ENCODE results near the gene GPS1.

The GPS1 gene

GRCh38 chr17:82050152-82050760, 1.4 kb upstream of the GPS1 start:
- Histone ChIP-seq H3K4me1 (ENCODE audit: control extremely low read depth in 1 of 4, control insufficient read depth in 4 of 4, insufficient read depth in 4 of 4, low read length in 3 of 4) (peaks cover 0 to 25% (median 21%) of the 10 kb centered on the region in 4 experiments), H3K9me3 (ENCODE audit: control extremely low read depth in 1 of 5, control insufficient read depth in 4 of 5, insufficient read depth in 2 of 5, low read depth in 1 of 5, low read length in 4 of 5) (no peaks in the 10 kb centered on the region), H3K4me3 (ENCODE audit: control insufficient read depth in 1 of 7, extremely low read depth in 1 of 7, insufficient read depth in 4 of 7, low read depth in 2 of 7, low read length in 6 of 7) (peak overlapping the region in 5 of 7 experiments; percentile 68 to 95 (median 81)), H3K27me3 (replicated peaks in 2 of 5; ENCODE audit: control insufficient read depth in 4 of 5, insufficient read depth in 5 of 5, low read length in 4 of 5) (no peaks in the 10 kb centered on the region), H3K27ac (ENCODE audit: insufficient read depth in 1 of 2, low read depth in 1 of 2, low read length in 2 of 2, poor library complexity in 1 of 2, severe bottlenecking in 2 of 2) (no peak overlapping the region), H3K36me3 (ENCODE audit: control insufficient read depth in 4 of 4, insufficient read depth in 4 of 4, low read length in 3 of 4) (peaks cover 2 to 52% (median 30%) of the 10 kb centered on the region in 4 experiments)
- CTCF ChIA-PET = interaction anchor here (0.9 to 1.9 kb wide), 3 partner anchors 10 to 16 kb away, joined by 4 to 8 read pairs (median 5); partner anchors contain the start of gene DCXR
- WGBS (ENCODE audit: insufficient coverage) = 94% methylated on average over 26 of the region's 28 CpGs
- no peak for DNase-seq
- POLR2A ChIA-PET = interaction anchor here (0.5 kb wide), 1 partner anchor 66 kb away, joined by 3 read pairs; no protein-coding TSS in a partner anchor

- WGBS (ENCODE audit: insufficient coverage) = 29% methylated on average over 47 of the region's 79 CpGs
- no peaks in the 10 kb centered on the region for H3K27me3 ChIP-seq (replicated peaks in 2 of 5; ENCODE audit: control insufficient read depth in 4 of 5, insufficient read depth in 5 of 5, low read length in 4 of 5)
- ChIA-PET POLR2A (no interaction called here), CTCF (interaction anchor here (1.2 to 1.9 kb wide), 2 partner anchors 9 to 13 kb away, joined by 5 to 8 read pairs; partner anchors contain the start of gene DCXR)
- peak overlapping the region; percentile 62 to 95 (median 81) for H3K4me3 ChIP-seq (ENCODE audit: control insufficient read depth in 1 of 7, extremely low read depth in 1 of 7, insufficient read depth in 4 of 7, low read depth in 2 of 7, low read length in 6 of 7)
- peak in 1 of 3 donors; percentile 13 for DNase-seq
- no peaks in the 10 kb centered on the region for H3K9me3 ChIP-seq (ENCODE audit: control extremely low read depth in 1 of 5, control insufficient read depth in 4 of 5, insufficient read depth in 2 of 5, low read depth in 1 of 5, low read length in 4 of 5)
- peak overlapping the region in 1 of 2 experiments; percentile 61 for H3K27ac ChIP-seq (ENCODE audit: insufficient read depth in 1 of 2, low read depth in 1 of 2, low read length in 2 of 2, poor library complexity in 1 of 2, severe bottlenecking in 2 of 2)
- H3K36me3 ChIP-seq (ENCODE audit: control insufficient read depth in 4 of 4, insufficient read depth in 4 of 4, low read length in 3 of 4) = peaks cover 4 to 60% (median 33%) of the 10 kb centered on the region in 4 experiments
- peaks cover 0 to 25% (median 21%) of the 10 kb centered on the region in 4 experiments for H3K4me1 ChIP-seq (ENCODE audit: control extremely low read depth in 1 of 4, control insufficient read depth in 4 of 4, insufficient read depth in 4 of 4, low read length in 3 of 4)
These were observed 697 bp upstream of the GPS1 start for GRCh38 chr17:82050761-82051641.

- ChIA-PET CTCF (interaction anchor here (1.0 kb wide), 1 partner anchor 15 kb away, joined by 3 read pairs; no protein-coding TSS in a partner anchor), POLR2A (interaction anchor here (0.7 kb wide), 1 partner anchor 8 kb away, joined by 3 read pairs; no protein-coding TSS in a partner anchor)
- Histone ChIP-seq H3K36me3 (ENCODE audit: control insufficient read depth in 4 of 4, insufficient read depth in 4 of 4, low read length in 3 of 4) (peaks cover 4 to 69% (median 37%) of the 10 kb centered on the region in 4 experiments), H3K27me3 (replicated peaks in 2 of 5; ENCODE audit: control insufficient read depth in 4 of 5, insufficient read depth in 5 of 5, low read length in 4 of 5) (no peaks in the 10 kb centered on the region), H3K9me3 (ENCODE audit: control extremely low read depth in 1 of 5, control insufficient read depth in 4 of 5, insufficient read depth in 2 of 5, low read depth in 1 of 5, low read length in 4 of 5) (no peaks in the 10 kb centered on the region), H3K4me1 (ENCODE audit: control extremely low read depth in 1 of 4, control insufficient read depth in 4 of 4, insufficient read depth in 4 of 4, low read length in 3 of 4) (peaks cover 0 to 25% (median 21%) of the 10 kb centered on the region in 4 experiments), H3K27ac (ENCODE audit: insufficient read depth in 1 of 2, low read depth in 1 of 2, low read length in 2 of 2, poor library complexity in 1 of 2, severe bottlenecking in 2 of 2) (peak overlapping the region; percentile 25 to 66), H3K4me3 (ENCODE audit: control insufficient read depth in 1 of 7, extremely low read depth in 1 of 7, insufficient read depth in 4 of 7, low read depth in 2 of 7, low read length in 6 of 7) (peak overlapping the region; percentile 62 to 95 (median 81))
- WGBS (ENCODE audit: insufficient coverage) = 44% methylated on average over 19 of the region's 19 CpGs
- DNase-seq = no peak
These were observed 951 bp downstream of the GPS1 start for GRCh38 chr17:82052638-82053059.

- CTCF ChIA-PET = interaction anchor here (1.0 kb wide), 1 partner anchor 15 kb away, joined by 3 read pairs; no protein-coding TSS in a partner anchor
- Histone ChIP-seq H3K4me1 (ENCODE audit: control extremely low read depth in 1 of 4, control insufficient read depth in 4 of 4, insufficient read depth in 4 of 4, low read length in 3 of 4) (peaks cover 0 to 25% (median 21%) of the 10 kb centered on the region in 4 experiments), H3K36me3 (ENCODE audit: control insufficient read depth in 4 of 4, insufficient read depth in 4 of 4, low read length in 3 of 4) (peaks cover 4 to 69% (median 39%) of the 10 kb centered on the region in 4 experiments), H3K27ac (ENCODE audit: insufficient read depth in 1 of 2, low read depth in 1 of 2, low read length in 2 of 2, poor library complexity in 1 of 2, severe bottlenecking in 2 of 2) (no peak overlapping the region), H3K27me3 (replicated peaks in 2 of 5; ENCODE audit: control insufficient read depth in 4 of 5, insufficient read depth in 5 of 5, low read length in 4 of 5) (no peaks in the 10 kb centered on the region), H3K4me3 (ENCODE audit: control insufficient read depth in 1 of 7, extremely low read depth in 1 of 7, insufficient read depth in 4 of 7, low read depth in 2 of 7, low read length in 6 of 7) (peak overlapping the region in 3 of 7 experiments; percentile 81 to 95 (median 86)), H3K9me3 (ENCODE audit: control extremely low read depth in 1 of 5, control insufficient read depth in 4 of 5, insufficient read depth in 2 of 5, low read depth in 1 of 5, low read length in 4 of 5) (no peaks in the 10 kb centered on the region)
- 97% methylated on average over 19 of the region's 19 CpGs for WGBS (ENCODE audit: insufficient coverage)
- POLR2A ChIA-PET = no interaction called here
- DNase-seq = no peak
These were observed 1.4 kb downstream of the GPS1 start for GRCh38 chr17:82053130-82053529.

- H3K27me3 ChIP-seq (replicated peaks in 2 of 5; ENCODE audit: control insufficient read depth in 4 of 5, insufficient read depth in 5 of 5, low read length in 4 of 5) = no peaks in the 10 kb centered on the region
- peaks cover 0 to 25% (median 21%) of the 10 kb centered on the region in 4 experiments for H3K4me1 ChIP-seq (ENCODE audit: control extremely low read depth in 1 of 4, control insufficient read depth in 4 of 4, insufficient read depth in 4 of 4, low read length in 3 of 4)
- no peak overlapping the region for H3K4me3 ChIP-seq (ENCODE audit: control insufficient read depth in 1 of 7, extremely low read depth in 1 of 7, insufficient read depth in 4 of 7, low read depth in 2 of 7, low read length in 6 of 7)
- CTCF ChIA-PET = interaction anchor here (1.0 to 1.1 kb wide), 2 partner anchors 16 to 24 kb away, joined by 3 read pairs; no protein-coding TSS in a partner anchor
- no peaks in the 10 kb centered on the region for H3K9me3 ChIP-seq (ENCODE audit: control extremely low read depth in 1 of 5, control insufficient read depth in 4 of 5, insufficient read depth in 2 of 5, low read depth in 1 of 5, low read length in 4 of 5)
- POLR2A ChIA-PET = no interaction called here
- 99% methylated on average over 24 of the region's 28 CpGs for WGBS (ENCODE audit: insufficient coverage)
- peaks cover 4 to 72% (median 38%) of the 10 kb centered on the region in 4 experiments for H3K36me3 ChIP-seq (ENCODE audit: control insufficient read depth in 4 of 4, insufficient read depth in 4 of 4, low read length in 3 of 4)
- DNase-seq = no peak
- no peak overlapping the region for H3K27ac ChIP-seq (ENCODE audit: insufficient read depth in 1 of 2, low read depth in 1 of 2, low read length in 2 of 2, poor library complexity in 1 of 2, severe bottlenecking in 2 of 2)
These were observed 2.0 kb downstream of the GPS1 start for GRCh38 chr17:82053556-82054263.

GRCh38 chr17:82054351-82055022, 2.8 kb downstream of the GPS1 start:
- 97% methylated on average over 35 of the region's 38 CpGs for WGBS (ENCODE audit: insufficient coverage)
- ChIA-PET CTCF (interaction anchor here (1.1 kb wide), 1 partner anchor 25 kb away, joined by 3 read pairs; no protein-coding TSS in a partner anchor), POLR2A (no interaction called here)
- Histone ChIP-seq H3K4me3 (ENCODE audit: control insufficient read depth in 1 of 7, extremely low read depth in 1 of 7, insufficient read depth in 4 of 7, low read depth in 2 of 7, low read length in 6 of 7) (no peak overlapping the region), H3K4me1 (ENCODE audit: control extremely low read depth in 1 of 4, control insufficient read depth in 4 of 4, insufficient read depth in 4 of 4, low read length in 3 of 4) (peaks cover 0 to 25% (median 21%) of the 10 kb centered on the region in 4 experiments), H3K27ac (ENCODE audit: insufficient read depth in 1 of 2, low read depth in 1 of 2, low read length in 2 of 2, poor library complexity in 1 of 2, severe bottlenecking in 2 of 2) (no peak overlapping the region), H3K9me3 (ENCODE audit: control extremely low read depth in 1 of 5, control insufficient read depth in 4 of 5, insufficient read depth in 2 of 5, low read depth in 1 of 5, low read length in 4 of 5) (no peaks in the 10 kb centered on the region), H3K27me3 (replicated peaks in 2 of 5; ENCODE audit: control insufficient read depth in 4 of 5, insufficient read depth in 5 of 5, low read length in 4 of 5) (no peaks in the 10 kb centered on the region), H3K36me3 (ENCODE audit: control insufficient read depth in 4 of 4, insufficient read depth in 4 of 4, low read length in 3 of 4) (peaks cover 4 to 73% (median 37%) of the 10 kb centered on the region in 4 experiments)
- no peak for DNase-seq
